ENCODE results near the gene CHTF18.

DNA sequence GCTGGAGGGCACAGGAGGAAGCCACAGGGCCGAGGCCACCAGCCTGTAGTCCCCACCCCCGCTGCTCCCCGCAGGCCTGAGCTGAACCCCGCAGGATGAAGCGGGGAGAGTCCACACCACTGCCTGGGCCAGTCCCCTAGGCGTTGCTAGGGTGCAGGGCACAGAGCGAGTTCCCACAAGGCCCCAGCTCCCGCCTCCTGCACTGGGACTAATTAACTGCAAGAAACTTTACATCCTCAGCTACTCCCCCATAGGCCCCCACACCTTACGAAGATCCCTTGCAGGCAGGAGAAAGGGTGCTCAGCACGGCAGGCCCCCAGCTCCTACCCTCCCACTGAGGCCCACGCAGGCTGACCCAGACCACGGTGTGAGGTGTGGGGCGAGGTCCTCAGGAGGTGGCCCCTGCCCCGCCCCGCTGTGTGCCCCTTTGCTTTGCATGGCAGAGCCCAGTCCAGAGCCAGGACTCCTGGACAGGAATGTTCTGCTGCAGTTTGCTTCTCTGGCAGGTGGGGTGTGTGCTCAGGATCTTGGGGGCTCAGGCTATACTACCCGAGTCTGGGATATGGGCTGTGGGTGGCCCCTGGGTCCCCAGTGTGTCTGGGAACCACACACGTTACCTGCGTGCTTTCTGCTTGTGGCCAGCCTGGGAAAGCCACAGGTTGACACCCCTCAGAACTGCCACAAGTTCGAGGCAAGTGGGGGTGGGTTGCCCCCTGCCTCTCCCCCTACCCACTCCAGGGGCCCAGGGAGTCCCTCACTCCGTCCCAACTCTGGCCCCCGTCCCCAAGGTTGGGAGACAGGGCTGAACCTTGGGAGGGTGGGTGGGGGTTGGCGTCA is 10.9 kb downstream of the CHTF18 start:
- TF ChIP-seq, protein P1, sequence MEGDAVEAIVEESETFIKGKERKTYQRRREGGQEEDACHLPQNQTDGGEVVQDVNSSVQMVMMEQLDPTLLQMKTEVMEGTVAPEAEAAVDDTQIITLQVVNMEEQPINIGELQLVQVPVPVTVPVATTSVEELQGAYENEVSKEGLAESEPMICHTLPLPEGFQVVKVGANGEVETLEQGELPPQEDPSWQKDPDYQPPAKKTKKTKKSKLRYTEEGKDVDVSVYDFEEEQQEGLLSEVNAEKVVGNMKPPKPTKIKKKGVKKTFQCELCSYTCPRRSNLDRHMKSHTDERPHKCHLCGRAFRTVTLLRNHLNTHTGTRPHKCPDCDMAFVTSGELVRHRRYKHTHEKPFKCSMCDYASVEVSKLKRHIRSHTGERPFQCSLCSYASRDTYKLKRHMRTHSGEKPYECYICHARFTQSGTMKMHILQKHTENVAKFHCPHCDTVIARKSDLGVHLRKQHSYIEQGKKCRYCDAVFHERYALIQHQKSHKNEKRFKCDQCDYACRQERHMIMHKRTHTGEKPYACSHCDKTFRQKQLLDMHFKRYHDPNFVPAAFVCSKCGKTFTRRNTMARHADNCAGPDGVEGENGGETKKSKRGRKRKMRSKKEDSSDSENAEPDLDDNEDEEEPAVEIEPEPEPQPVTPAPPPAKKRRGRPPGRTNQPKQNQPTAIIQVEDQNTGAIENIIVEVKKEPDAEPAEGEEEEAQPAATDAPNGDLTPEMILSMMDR (IDR thresholded peaks at IDR 0.05), result no peak
- no peak for TF ChIP-seq POLR2A (IDR thresholded peaks at IDR 0.05)
